Dedifferentiated amniotic fluid mesenchymal stem cell (primary cell): Measurements from ENCODE around the gene LRRC46.

Experiments used
- DNase-seq: peaks from one replicate; pipeline ENCODE4 v3.0.0-alpha.2; 2016; ENCODE audit errors: extremely low spot score

LRRC46 gene, protein sequence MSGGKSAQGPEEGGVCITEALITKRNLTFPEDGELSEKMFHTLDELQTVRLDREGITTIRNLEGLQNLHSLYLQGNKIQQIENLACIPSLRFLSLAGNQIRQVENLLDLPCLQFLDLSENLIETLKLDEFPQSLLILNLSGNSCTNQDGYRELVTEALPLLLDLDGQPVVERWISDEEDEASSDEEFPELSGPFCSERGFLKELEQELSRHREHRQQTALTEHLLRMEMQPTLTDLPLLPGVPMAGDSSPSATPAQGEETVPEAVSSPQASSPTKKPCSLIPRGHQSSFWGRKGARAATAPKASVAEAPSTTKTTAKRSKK

DNA sequence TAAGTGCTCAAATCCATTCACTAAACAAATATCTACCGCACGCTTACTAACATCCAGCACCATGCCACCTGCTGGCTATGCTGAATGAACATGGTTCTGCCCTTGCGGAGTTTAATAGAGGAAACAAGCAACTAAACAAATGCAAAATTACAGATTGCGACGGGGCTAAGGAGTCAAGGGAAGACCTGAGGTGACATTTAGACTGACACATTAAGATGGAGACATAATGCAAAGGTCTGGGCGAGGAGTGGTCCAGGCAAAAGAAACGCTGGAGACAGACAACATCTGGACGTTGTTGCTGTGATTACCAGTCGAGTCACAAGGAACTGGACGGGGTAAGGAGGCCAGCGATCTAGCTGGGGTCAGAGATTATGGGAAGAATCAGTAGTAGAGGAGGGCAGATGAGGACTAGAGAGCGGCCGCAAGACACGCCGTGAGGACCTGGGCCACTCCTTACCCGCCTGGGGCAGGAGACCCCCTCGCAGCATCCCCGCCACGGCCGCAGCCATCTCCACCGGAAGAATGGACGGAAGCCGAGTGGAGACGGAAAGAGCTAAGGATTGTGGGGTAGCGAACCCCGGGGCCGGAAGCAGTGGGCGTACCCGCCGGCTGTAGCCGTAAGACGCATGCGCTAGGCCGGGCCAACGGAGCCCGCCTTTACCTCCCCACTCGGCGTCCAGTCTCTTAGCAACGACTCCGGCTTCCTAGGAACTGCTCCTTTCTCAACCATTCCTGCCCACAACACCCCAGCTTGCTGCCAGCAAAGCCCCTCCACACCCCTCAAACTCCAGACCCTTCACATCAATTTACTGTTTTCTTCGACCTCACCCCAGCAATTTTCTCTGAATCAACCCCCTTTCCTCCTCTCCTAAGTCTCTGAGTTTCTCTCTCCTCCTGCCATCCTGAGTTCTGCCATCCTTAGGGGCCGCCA is at the start of gene LRRC46, which contains the start of gene MRPL10:
TSS of gene LRRC46 (plus strand) at position 668 of the 931 bp plus-strand sequence. CDS start 320 bp downstream, outside the sequence.
TSS of gene MRPL10 (minus strand) at position 539 of the 931 bp plus-strand sequence. CDS start at position 509, 30 bp downstream.
- peak; percentile 92 for DNase-seq

DNA sequence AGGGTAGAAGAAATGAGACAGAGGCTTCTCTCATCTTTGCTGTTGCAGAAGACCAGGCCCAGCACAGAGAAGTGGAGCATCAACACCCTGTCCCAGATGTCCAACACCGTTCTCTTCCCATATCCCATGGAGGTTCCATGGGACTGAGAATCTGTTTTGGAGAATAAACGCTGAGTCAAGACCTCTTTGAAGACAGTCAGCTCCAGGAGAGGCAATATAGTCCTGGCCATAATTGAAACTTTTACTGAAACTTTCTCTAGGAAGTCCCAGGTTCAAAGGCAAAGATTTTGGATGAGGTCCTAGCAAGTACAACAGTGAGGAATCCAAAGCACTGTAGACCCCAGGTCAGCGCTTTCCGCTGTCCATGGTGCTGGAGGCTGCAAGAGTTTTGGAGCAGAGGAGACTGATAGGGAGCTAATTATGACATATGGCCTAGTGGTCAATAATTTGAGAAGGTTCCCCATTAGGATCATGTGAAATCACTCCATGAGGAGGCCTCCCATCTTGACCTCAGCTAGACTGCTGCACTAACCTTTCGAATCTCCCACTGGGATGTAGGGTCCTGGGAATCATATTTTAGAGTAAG is 45.8 kb upstream of the LRRC46 start:
- no peak for DNase-seq

DNA sequence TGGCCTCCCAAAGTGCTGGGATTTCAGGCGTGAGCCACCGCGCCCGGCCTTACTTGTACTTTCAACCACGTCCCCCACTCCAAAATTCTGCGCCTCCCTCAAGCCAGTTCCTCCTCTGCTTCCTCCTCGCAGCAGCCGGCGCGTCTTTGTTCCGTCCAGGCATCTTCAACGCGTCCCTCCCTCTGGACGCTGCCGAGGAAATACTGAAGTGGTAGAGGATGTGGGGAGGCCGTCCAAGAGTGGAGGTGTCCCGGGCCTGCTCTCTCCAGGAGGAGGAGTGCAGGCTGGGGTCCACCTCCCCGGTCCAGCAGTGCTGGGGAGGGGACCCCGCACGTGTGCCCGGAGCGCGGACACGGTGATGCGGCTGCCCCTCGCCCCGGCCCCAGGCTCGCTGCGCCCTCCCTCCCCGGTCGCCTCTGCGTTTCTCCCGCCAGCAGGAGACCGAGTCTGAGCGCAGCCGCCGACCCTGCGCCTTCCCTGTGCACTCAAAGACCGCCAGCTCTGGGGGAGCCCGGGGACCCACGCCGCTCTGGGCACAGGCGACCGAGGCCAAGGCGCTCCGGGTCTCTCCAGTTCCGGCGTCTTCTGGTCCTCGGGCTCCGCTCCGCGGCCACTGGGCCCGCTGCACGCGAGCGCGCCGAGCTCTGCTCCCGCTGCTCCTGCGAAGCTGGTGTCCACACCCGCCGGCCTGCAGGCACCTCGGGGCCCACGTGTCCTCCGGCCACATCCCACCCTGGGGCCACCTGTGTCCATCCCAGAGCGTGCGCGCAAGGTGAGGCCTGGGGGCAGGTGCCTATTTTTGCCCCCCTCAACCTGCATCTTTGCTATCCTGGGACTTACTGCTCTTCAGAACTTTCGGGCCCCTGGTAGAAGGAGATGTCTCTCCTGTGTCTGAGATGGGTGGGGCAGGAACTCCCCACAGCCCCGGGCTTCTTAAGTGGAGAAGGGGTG is 41.6 kb upstream of the LRRC46 start:
- DNase-seq: no peak

DNA sequence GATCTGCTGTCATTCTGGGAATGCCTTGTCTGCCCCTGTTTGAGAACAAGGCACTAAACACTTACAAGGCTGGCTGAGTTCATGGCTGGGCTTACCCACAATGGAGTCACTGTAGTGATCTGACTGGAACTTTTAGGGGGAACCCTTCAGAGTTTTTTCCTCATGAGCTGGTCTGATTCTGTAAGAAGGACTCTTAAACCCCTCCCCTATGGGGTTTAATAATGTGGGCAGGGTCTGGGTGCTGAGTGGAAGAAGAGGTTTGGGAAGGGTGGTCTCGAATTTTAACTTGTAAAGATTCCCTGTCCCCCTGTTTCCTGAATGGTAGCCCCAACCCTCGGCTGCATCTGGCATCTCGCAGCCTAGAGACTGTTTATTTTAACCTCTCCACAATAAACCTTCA is 40.4 kb upstream of the LRRC46 start:
- DNase-seq: no peak

DNA sequence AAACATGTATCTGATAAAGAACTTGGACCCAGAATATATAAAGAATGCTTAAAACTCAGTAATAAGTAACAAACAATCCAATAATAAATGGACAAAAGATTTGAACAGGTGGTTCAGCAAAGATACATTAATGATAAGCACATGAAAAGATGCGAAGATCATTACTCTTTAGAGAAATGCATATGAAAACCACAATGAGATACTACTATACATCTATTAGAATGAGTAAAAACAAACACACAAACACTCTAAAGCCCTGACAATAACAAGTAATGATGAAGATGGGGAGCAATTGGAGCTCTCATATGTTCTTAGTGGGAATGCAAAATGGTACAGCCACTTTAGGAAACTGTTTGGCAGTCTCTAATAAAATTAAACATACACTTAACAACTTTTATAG is 39.0 kb upstream of the LRRC46 start:
- no peak for DNase-seq

DNA sequence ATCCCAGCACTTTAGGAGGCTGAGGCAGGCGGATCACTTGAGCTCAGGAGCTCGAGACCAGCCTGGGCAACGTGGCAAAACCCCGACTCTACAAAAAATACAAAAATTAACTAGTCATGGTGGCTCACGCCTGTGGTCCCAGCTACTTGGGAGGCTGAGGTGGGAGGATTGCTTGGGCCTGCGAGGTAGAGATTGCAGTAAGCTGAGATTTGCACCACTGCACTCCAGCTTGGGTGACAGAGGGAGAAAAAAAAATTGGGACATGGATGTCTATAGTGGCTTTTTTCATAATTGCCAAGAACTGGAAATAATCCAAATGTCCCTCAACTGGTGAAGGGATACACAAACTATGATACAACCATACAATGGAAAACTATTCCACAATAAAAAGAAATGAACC is 38.5 kb upstream of the LRRC46 start:
- no peak for DNase-seq

DNA sequence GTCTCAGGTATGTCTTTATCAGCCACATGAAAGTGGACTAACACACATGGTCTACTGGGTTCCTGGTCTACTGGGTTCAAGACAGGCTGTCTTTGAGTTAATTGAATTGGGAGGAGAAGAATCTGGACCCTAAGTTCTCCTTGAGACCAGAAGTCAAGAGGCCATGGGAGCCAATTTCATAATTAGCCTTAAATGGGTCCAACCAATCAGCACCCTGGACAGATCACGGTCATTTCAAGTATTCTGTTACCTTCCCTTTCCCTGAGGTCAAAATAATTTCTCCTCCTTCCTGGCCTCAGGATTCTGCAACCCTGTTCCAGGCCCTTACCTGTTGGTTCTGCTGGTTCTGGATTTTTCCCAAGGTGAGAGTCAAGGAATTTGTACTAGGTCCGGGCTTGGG is 33.7 kb upstream of the LRRC46 start:
- no peak for DNase-seq

DNA sequence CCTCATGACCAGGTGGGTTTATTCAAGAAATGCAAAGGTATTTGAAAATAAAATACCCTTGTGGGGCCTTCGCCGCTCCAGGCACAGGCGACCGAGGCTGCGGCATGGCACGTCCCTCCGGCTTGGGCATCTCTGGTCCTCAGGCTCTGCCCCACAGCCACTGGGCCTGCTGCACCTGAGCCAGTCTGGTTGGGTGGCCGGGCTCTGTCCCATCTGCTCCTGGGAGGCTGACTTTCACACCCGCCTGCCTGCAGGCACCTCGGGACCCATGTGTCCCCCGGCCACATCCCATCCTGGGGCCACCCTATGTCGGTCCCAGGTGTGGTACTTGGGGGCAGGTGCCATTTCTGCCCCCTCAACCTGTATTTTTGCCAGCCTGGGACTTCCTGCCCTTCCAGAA is 30.8 kb upstream of the LRRC46 start:
- DNase-seq: no peak

DNA sequence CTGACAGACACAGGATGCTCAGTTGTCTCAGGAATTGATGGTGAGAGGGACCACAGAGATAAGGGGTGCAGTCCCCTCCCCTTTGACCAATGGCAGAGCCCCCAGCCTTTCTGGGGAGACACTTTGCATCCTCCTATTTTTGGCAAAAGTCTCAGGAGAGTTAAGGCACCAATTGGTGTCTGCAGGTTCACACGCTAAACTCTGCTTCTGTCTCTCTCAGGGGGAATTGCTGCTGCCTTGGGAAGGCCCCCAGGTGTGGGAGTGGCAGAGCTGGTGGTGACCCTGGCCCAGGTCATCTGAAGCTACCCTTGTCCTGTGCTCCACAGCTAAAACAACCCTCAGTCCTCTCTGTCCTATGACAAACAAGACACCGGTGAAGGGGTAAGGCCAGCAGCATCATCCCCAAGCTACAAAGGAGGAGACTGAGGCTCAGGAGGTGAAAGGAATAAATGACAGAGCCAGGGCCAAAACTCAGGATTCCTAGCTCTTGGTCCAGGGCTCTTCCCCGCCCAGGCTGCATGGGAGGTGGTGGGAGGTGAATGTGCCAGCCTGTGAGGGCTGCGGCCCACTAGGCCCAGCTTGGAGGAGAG is 30.2 kb upstream of the LRRC46 start:
- DNase-seq: no peak

DNA sequence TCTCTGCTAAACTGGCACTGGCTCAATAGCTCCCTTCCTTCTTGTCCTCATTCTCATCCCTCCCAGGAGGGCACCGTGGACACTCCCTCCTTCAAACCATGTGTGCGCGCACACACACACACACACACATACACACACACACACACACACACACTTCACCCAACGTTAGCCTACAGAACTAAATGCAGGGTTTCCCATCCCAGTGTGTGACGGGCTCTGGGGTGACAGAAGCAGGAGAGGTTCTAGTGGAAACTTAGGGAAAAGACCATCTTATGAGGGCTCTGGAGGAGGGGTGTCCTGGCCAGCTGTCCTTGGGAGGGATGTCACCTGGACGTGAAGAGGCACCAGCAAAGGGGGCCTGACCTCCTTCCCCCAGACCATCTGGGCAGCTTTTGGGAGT is 29.6 kb upstream of the LRRC46 start:
- DNase-seq: no peak

DNA sequence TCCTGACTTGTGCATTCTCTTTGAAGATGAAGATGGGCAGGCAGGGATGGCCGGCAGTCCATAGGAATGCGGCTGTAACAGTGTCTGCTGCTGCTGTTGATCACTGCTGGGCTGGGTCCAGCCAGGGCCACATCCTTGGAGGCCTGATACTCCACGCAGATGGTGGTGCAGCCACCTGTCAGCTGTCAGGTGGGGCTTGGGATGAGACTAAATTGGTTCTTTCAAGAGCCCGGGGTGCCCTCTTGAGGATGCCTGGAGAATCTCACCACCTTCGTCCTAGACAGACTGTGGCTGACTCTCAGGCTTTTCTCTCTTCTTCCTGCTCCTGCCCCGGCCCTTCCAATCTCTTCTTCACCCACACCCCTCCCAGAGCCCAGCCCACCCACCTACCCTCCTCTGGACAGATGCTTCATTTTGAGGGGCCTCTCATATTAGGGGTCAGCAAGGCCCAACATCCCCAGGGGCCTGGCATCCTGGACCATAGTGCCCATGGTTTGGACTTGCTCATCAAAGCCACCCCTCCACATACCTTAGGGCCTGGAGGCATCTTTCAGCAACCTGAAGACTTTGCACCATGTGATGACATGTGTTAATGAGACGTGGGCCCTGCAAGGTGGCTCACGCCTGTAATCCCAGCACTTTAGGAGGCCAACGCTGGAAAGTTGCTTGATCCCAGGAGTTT is 29.0 kb upstream of the LRRC46 start:
- no peak for DNase-seq

DNA sequence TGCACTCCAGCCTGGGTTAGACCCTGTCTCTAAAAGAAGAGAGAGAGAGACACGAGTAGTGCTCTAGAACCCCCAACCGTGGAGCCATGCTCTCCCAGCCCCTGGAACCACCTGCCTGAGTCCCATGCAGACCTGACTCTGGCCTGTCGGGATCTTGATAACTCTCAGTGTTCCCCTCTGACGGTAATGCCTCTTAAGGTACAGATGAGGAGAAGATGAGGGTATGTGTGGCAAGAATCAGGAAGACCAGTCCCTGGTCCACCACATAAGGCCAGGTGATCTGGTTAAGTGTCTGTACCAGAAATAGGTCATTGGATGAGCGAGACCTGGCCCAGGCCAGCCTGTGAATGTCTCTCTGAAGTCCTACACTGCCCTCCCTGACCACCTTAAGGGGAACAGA is 28.3 kb upstream of the LRRC46 start:
- DNase-seq: no peak

DNA sequence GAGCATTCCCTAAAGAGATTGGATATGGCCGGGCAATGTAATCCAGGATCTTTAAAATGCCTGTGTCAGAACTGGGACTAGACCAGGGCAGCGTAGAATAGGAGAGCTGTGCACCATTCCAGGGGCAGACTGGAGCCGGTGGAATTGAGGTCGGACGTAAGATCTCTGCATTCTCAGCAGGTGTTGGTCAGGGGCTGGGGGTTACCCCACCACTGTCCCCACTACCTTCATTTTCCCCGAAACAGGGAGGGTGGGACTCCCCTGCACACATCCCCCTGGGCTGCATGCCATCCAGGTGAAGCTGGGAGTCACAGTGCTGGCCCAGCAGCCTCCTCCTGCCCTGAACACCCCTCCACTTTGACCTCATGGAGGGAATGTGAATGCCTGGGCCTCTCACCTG is 27.7 kb upstream of the LRRC46 start:
- no peak for DNase-seq

DNA sequence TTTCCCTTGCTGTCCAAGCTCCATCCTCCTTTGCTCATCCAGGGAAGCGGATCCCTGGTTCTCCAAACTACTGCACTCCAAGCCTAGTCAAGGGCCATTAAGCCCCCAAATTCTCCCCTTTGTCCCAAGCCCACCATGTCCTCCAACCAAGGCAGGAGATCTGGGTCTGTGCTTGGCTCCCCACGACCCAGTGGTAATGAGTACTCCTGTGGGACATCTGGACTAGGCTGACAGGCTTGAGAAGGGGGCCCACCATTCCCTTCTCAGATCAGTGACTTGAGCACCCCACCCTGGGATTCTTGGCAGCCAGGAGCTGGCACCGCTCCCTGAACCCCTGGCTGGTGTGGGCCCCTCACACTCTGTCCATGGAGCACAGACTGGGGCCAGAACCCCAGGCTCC is 27.0 kb upstream of the LRRC46 start:
- no peak for DNase-seq

DNA sequence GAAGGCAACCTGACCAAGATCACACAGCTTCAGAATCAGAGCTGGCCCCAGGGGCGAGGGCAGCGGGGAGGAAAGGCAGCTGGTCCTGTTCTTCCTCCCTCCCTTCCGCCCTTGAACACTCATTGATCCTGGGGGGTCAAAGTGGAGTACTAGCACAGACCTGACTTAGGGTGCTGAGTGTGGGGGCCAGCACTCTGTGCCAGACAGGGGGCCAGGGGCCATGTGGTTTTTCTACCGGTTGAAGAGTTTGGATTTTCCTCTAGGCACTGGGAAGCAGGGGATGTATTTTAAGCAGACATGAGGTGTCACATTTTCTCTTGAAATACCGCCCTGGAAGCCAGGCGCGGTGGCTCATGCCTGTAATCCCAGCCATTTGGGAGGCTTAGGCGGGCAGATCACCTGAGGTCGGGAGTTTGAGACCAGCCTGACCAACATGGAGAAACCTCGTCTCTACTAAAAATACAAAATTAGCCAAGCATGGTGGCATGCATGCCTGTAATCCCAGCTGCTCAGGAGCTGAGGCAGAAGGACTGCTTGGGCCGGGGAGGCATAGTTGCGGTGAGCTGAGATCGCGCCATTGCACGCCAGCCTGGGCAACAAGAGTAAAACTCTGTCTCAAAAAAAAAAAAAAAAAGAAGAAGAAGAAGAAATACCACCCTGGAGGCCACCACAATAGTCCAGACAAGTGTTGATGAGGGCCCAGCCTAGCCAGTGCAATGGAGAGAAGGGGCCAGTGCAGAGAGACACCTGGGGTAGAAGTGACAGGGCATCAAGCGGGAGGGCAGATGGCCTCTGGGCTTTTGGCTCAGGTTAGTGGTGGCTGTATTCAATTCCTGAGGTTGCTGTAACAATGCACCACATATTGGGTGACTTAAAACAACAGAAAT is 25.2 kb upstream of the LRRC46 start:
- no peak for DNase-seq

DNA sequence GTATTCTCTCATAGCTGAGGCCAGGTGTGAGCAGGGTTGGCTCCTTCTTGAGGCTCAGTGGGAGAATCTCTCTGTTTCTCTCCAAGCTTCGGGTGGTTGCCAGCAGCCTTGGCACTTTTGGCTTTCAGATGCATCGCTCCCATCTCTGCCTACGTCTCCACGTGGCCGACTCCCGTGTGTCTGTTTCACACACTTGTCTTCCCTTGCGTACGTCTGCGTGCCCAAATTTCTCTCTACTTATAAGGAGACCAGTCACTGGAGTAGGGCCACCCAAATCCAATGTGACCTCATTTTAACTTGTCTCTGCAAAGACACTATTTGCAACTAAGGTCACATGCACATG is 24.6 kb upstream of the LRRC46 start:
- no peak for DNase-seq

DNA sequence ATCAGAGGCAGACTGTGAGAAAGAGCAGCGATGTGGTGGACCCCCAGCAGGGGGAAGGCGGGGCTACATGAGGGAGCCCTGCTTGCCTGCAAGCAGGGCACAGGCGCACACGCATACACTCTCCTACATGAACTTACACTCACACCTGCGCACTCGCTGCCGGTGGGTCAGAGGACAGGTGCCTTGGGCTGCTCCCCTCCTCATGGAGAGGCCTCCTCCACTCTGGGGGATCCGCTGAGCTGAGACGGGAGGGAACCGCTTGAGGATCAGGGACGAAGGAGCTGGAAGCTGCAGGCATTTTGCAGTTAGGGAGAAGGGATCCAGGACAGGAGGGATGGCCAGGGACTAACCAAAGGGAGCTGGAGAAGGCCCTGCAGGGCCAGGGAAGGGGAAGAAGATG is 24.0 kb upstream of the LRRC46 start:
- no peak for DNase-seq

DNA sequence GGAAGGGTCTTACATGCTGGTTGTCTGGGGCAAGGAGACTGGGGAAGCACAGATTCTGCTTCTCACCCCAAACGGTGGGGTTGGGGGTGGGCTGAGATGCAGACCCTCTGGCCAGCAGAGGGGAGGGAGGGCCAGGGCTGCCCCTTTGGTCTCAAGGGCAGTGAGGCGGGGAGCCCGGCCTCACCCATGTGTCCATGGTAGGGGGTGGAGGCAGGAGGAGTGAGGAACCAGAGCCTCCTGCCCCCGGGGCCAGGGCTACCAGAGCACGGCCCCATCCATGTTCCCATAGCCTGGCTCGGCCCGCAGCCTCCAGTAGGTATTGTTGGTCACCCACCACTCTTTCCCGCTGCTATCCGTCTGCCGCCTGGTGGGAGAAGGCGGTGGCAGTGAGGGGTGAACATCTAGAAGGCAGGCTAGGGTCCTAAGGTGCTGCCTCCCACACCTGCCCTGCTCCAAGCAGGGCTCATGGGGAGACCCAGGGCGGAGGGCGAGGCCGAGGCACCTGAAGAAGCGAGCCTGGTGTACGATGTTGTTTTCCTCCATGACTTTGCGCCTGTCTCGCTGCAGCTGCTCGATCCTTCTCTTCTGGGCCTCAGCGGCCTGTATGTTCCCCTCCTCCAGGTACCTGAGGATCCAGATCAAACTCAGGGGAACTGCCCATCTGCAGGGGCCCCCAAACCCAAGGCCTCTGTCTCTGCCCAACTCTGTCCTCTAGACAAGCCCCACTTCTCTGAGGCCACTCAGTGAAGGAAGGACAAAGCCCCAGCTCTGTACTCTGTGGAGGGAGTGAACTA is 23.2 kb upstream of the LRRC46 start:
- DNase-seq: no peak
